ENCODE measurements around the gene CLIC2. TPM values are rescaled to one million over a fixed set of nuclear protein-coding genes. Genes with fewer than 3 reads are reported as not detected.

The CLIC2 gene
- under 0.01 TPM in 1 of 2 replicates, not detected in the other for total RNA-seq

DNA sequence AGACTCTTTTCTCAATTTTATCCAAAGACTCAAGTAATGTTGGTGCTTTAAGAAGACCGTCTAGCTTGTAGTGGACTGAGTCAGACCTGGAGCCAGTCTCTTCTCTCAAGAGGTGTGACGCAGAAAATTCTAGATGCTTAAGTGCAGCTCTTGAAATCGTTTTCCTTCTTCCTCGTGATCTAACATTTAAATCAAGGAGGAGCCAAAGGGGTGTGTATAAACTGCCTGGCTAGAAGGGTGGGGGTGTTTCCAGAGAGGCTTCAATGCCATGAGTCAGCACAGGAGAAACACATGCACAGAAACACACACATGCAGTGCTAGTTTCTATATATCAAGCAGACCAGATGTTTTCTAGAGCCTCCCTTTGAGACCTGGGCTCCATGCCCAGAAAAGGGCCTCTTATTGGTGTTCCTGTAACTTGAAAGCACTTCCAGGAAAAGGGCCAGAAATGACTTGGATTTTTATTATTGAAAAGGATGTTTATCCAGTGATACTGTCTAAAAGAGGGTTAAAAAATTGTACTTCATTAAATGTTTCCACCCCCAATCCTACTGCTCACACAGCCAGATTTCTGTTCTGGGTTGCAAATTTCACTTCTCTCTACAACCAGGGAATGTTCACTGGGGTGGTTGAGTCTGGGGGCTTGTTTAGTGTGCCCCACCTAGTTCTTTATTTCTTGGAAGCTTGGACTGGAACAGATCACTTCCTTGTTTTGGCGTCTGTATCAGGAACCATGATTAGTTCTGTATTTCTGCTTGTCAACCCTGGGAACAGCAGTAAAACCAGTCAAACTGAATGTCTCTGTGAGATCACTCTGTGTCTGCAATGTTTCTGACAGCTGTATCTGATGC is at the start of gene CLIC2:
Gene CLIC2, minus strand, starts transcription at position 129 of the 851 bp plus-strand sequence. CDS start 187 bp downstream, outside the sequence.

DNA sequence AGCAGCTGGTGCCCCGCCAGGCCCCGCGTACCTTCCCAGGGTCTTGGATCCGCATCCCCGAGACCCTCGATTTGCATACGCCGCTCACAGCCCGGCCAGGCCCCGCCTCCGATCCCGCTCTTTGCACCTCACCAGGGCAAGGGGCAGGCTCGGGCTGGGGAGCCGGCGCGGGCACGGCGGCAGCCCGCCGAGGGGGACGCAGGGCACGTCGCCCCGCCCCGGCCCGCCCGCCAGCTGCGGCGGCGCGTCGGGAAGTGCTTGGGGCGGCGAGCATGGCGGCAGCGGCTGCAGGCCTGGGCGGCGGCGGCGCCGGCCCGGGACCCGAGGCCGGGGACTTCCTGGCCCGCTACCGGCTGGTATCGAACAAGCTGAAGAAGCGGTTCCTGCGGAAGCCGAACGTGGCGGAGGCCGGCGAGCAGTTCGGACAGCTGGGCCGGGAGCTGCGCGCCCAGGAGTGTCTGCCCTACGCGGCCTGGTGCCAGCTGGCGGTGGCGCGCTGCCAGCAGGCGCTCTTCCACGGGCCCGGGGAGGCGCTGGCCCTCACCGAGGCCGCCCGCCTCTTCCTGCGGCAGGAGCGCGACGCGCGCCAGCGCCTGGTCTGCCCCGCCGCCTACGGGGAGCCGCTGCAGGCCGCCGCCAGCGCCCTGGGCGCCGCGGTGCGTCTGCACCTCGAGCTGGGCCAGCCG is 47.6 kb upstream of the CLIC2 start, which contains the start of gene F8A2:
Gene F8A2, plus strand, starts transcription at position 253 of the 686 bp plus-strand sequence. Its CDS starts 20 bp downstream, at position 273.

DNA sequence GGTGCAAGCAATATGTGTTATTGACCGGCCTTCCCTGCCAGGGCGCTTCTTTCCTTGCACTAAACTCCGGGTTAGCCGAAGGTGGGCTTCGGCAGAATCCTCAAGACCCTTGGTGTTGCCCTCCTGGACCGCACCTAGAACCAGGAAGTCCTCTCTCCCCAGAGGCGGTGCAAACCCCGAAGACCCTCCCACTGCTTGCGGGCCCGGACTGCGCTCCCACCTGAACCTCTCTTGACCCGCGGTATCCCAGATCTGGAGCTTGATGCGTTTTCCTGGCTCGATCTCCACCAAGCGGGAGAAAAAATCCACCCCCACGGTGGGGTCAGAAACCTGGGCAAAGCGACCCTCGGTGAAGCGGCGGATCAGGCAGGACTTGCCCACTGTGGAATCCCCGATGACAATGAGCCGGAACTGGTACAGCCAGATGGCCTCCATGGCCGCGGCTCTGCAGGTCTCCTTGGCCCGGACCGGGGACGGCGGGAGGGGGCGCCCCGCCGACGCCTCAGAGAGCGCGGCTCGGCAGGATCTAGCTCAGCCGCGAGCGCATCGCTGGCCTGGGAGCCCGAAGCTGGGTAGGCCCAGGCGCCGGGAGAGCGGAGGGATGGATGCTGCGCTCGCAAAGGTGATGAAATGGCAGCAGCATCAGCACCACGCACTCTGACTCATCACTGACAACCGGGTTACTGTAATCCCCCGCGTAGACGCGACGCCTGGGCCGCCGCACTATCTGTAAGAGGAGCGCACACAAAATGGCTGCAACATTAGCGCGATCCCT is 70.4 kb downstream of the CLIC2 start, which contains the start of gene RAB39B:
Gene RAB39B, minus strand, starts transcription at position 638 of the 775 bp plus-strand sequence. Its CDS starts 203 bp downstream, at position 435.

Other genes with a start within 250 kb of the CLIC2 start
- 64.0 and 84.7 TPM in 2 replicates for gene VBP1, start 118.2 kb downstream of the CLIC2 start, total RNA-seq
- 0.35 TPM in 1 of 2 replicates, not detected in the other for gene RAB39B, start 70.1 kb downstream of the CLIC2 start, total RNA-seq
- not detected in 2 replicates for gene F8A2, start 47.5 kb upstream of the CLIC2 start, total RNA-seq
- gene F8A3, start 124.0 kb upstream of the CLIC2 start, total RNA-seq = 1.2 and 3.5 TPM in 2 replicates

Data from myometrial cell (primary cell).